Measurements from ENCODE around the gene IQGAP3.

IQGAP3 gene

DNA sequence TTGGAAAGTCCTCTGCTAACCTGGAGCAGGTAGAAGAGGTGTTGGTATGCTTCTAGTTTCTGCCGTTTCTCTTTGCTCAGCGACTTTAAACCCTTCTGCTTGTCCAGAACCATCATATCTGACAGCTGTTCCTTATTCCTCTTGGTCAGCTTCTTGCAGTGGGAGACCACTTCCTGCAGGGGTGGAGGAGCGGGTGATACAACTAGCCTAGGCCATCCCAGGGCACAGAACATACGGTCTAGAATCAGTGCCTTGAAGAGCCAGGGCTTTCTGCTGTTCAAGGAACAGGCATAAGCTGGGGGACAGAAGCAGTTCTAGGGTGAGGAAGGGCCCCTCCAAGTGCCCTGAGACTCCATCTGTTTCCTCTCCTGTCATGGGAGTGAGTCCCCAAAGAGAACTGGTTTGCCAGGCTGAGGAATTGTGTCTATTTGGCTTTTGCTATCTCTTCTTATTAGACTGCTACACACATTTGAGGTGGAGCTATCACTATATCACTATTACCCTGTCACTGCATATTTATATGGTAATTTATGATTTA lies 32.5 kb downstream of the IQGAP3 start:
- no peaks in the 10 kb centered on the region for H3K27me3 ChIP-seq (ENCODE audit: control insufficient read depth, insufficient read depth, low read length)
- H3K4me1 ChIP-seq (ENCODE audit: control insufficient read depth, insufficient read depth, low read length), result no peaks in the 10 kb centered on the region
- no peaks in the 10 kb centered on the region for H3K9me3 ChIP-seq (ENCODE audit: control insufficient read depth, insufficient read depth, low read length)
- H3K9ac ChIP-seq (ENCODE audit: low read depth, low read length), result no peak overlapping the region
- peaks cover 77% of the 10 kb centered on the region for H3K36me3 ChIP-seq (ENCODE audit: control insufficient read depth, insufficient read depth, low read length)
- no peak overlapping the region for H3K27ac ChIP-seq (ENCODE audit: low read depth, low read length)
- H3K4me3 ChIP-seq (ENCODE audit: low read depth, low read length), result no peak overlapping the region

DNA sequence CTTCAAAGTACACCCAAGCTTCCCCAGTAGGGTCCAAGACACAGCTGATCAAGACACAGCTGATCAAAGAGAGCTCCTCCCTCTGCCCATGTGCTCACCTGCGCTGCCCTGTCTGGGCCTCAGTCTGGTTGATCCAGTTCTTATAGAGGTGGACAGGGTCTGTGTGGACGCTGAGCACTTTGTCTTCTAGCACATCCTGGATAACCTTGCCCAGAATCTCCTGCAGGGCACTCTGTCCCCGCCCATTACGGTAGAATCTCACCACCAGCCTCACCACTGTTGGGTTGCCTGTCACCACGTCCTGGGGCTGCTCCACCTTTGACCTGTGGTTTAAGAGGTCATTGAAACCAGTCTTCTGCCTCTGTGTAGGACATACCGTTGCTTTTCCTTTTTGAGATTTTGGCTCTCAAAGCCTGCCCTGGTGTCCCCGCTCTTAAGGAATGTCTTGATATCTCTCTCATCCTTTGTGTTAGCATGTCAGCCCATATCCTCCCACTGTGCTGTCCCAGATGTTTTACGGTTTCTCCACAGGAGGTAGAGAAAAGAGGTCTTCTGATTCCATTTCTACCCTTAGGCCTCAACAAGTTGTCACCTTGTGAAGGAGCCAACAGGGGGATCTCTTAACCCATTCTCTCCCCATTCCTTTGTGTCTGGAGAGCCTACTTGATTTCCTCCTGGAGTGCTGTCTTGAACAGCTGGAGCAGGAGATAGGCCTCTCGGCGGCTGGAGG lies 33.5 kb downstream of the IQGAP3 start:
- Histone ChIP-seq H3K27me3 (ENCODE audit: control insufficient read depth, insufficient read depth, low read length) (no peaks in the 10 kb centered on the region), H3K27ac (ENCODE audit: low read depth, low read length) (no peak overlapping the region), H3K4me3 (ENCODE audit: low read depth, low read length) (no peak overlapping the region), H3K9ac (ENCODE audit: low read depth, low read length) (no peak overlapping the region), H3K9me3 (ENCODE audit: control insufficient read depth, insufficient read depth, low read length) (no peaks in the 10 kb centered on the region), H3K4me1 (ENCODE audit: control insufficient read depth, insufficient read depth, low read length) (no peaks in the 10 kb centered on the region), H3K36me3 (ENCODE audit: control insufficient read depth, insufficient read depth, low read length) (peaks cover 87% of the 10 kb centered on the region)

DNA sequence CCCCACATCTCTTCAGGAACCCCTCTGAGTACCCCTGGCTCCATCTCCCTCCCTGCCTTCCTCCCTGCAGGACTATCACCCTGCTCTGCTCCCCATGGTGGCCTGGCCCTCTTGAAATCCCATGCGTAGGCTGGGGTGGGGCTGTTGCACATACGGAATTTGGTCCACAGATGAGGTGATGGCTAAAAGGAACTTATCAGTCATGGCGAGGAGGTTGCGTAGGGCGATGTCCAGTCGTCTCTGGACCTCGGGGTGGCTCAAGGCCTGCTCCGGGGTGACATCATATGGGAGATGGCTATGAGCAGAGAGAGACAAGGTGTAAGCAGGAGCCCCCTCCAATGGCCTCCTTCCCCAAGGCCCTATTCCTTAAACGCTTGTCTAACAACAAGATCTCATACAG lies 35.3 kb downstream of the IQGAP3 start:
- no peak overlapping the region for H3K4me3 ChIP-seq (ENCODE audit: low read depth, low read length)
- H3K4me1 ChIP-seq (ENCODE audit: control insufficient read depth, insufficient read depth, low read length), result no peaks in the 10 kb centered on the region
- no peaks in the 10 kb centered on the region for H3K27me3 ChIP-seq (ENCODE audit: control insufficient read depth, insufficient read depth, low read length)
- no peak overlapping the region for H3K27ac ChIP-seq (ENCODE audit: low read depth, low read length)
- H3K9me3 ChIP-seq (ENCODE audit: control insufficient read depth, insufficient read depth, low read length), result no peaks in the 10 kb centered on the region
- no peak overlapping the region for H3K9ac ChIP-seq (ENCODE audit: low read depth, low read length)
- peaks cover 93% of the 10 kb centered on the region for H3K36me3 ChIP-seq (ENCODE audit: control insufficient read depth, insufficient read depth, low read length)

DNA sequence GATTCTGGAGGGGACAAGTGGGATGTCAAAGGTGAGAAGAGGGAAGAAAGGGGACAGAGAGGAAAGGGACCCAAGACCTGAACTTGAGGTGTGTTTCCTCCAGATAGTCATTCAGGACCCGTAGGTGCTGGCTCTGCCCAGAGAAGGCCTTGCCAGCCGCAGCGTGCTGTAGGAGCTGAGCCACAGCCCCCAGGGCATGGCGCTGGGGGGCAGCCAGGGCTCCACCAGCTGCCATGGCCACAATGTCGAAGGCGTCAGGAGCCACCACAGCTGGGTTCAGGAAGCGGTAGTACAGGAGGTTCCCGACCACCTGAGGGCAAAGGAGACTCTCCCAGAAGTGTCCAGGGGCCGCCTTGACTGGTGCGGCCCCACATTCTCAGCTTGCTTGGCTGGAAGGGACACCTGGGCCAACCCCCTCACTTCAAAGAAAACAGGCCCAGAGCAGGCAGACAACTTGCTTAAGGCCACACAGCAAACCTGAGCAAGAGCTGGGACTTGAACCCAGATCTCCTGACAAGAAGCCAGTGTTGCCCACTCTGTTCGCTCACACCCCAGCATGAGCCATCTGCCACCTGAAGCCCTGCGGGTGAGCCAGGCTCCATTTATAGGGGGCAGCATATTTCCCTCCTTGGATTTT lies 37.8 kb downstream of the IQGAP3 start:
- H3K9me3 ChIP-seq (ENCODE audit: control insufficient read depth, insufficient read depth, low read length), result no peaks in the 10 kb centered on the region
- no peaks in the 10 kb centered on the region for H3K4me1 ChIP-seq (ENCODE audit: control insufficient read depth, insufficient read depth, low read length)
- peaks cover 89% of the 10 kb centered on the region for H3K36me3 ChIP-seq (ENCODE audit: control insufficient read depth, insufficient read depth, low read length)
- no peak overlapping the region for H3K9ac ChIP-seq (ENCODE audit: low read depth, low read length)
- no peak overlapping the region for H3K4me3 ChIP-seq (ENCODE audit: low read depth, low read length)
- no peaks in the 10 kb centered on the region for H3K27me3 ChIP-seq (ENCODE audit: control insufficient read depth, insufficient read depth, low read length)
- H3K27ac ChIP-seq (ENCODE audit: low read depth, low read length), result no peak overlapping the region

DNA sequence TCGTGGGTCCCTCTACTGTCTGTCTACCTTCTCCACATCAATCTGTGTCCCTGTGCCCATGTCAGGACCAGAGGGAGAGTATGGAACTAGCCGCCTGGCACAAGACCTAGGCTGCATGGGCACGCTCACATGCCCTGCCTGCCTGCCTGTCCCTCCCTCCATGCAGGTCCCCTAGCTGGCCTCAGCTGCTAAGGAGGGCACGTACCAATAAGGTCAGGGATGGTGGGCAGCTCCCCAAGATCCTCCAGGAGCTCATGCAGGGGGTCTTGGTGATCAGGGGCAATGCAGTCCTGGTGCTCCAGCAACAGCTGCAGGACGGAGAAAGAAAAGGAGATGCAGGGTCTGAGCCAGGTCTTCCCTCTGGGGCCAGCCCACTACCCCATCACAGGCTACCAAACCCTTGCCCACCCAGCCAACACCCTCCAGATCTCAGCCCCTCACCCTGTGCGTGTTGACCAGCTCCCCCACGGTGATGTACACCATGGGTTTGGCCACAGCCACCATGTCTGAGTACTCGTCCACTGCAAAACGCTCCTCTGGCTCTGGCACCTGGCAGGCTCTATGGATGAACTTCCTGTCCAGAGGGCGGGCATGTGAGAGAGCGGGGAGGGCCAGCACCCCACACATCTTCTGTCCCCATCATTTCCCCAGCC lies 38.7 kb downstream of the IQGAP3 start:
- Histone ChIP-seq H3K36me3 (ENCODE audit: control insufficient read depth, insufficient read depth, low read length) (peaks cover 87% of the 10 kb centered on the region), H3K4me1 (ENCODE audit: control insufficient read depth, insufficient read depth, low read length) (no peaks in the 10 kb centered on the region), H3K27ac (ENCODE audit: low read depth, low read length) (no peak overlapping the region), H3K27me3 (ENCODE audit: control insufficient read depth, insufficient read depth, low read length) (no peaks in the 10 kb centered on the region), H3K9me3 (ENCODE audit: control insufficient read depth, insufficient read depth, low read length) (no peaks in the 10 kb centered on the region), H3K4me3 (ENCODE audit: low read depth, low read length) (no peak overlapping the region), H3K9ac (ENCODE audit: low read depth, low read length) (no peak overlapping the region)

DNA sequence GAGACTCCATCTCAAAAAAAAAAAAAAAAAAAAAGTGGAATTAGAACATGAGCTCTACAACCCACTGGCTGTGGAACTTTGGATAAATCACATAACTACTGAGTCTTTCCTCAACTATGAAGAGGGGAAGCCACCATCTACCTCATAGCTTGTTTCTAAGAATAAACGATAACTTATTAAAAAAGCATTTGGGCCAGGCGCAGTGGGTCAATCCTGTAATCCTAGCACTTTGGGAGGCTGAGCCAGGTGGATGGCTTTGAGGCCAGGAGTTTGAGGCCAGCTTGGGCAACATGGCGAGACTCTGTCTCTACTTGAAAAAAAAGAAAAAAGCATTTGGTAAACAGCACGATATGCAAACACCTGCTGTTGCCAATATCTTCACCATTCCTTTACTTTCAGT lies 40.0 kb downstream of the IQGAP3 start:
- H3K4me1 ChIP-seq (ENCODE audit: control insufficient read depth, insufficient read depth, low read length), result no peaks in the 10 kb centered on the region
- H3K9ac ChIP-seq (ENCODE audit: low read depth, low read length), result no peak overlapping the region
- H3K27ac ChIP-seq (ENCODE audit: low read depth, low read length), result no peak overlapping the region
- H3K9me3 ChIP-seq (ENCODE audit: control insufficient read depth, insufficient read depth, low read length), result no peaks in the 10 kb centered on the region
- H3K36me3 ChIP-seq (ENCODE audit: control insufficient read depth, insufficient read depth, low read length), result peaks cover 93% of the 10 kb centered on the region
- no peaks in the 10 kb centered on the region for H3K27me3 ChIP-seq (ENCODE audit: control insufficient read depth, insufficient read depth, low read length)
- H3K4me3 ChIP-seq (ENCODE audit: low read depth, low read length), result no peak overlapping the region

DNA sequence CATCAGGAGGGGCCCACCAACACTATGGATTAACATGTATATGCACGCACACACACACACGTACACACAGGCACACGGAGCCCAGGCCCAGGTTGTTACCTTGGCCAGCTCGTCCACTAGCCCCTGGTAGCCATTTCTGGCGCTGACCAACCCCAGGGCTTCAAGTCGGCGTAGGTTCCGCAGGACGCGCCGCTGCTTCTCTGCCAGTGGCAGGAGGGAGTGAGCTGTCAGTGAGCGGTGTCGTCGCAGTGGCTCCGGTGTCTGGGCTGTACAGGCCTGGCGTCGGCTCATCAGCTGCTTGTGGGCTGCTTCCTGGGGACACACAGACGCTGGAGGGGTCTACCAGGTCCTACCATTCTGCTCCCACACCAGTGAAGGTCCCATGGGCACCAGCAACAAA lies 42.4 kb downstream of the IQGAP3 start:
- no peaks in the 10 kb centered on the region for H3K27me3 ChIP-seq (ENCODE audit: control insufficient read depth, insufficient read depth, low read length)
- H3K27ac ChIP-seq (ENCODE audit: low read depth, low read length), result no peak overlapping the region
- H3K4me3 ChIP-seq (ENCODE audit: low read depth, low read length), result no peak overlapping the region
- no peaks in the 10 kb centered on the region for H3K9me3 ChIP-seq (ENCODE audit: control insufficient read depth, insufficient read depth, low read length)
- peaks cover 10% of the 10 kb centered on the region for H3K4me1 ChIP-seq (ENCODE audit: control insufficient read depth, insufficient read depth, low read length)
- no peak overlapping the region for H3K9ac ChIP-seq (ENCODE audit: low read depth, low read length)
- peaks cover 83% of the 10 kb centered on the region for H3K36me3 ChIP-seq (ENCODE audit: control insufficient read depth, insufficient read depth, low read length)

DNA sequence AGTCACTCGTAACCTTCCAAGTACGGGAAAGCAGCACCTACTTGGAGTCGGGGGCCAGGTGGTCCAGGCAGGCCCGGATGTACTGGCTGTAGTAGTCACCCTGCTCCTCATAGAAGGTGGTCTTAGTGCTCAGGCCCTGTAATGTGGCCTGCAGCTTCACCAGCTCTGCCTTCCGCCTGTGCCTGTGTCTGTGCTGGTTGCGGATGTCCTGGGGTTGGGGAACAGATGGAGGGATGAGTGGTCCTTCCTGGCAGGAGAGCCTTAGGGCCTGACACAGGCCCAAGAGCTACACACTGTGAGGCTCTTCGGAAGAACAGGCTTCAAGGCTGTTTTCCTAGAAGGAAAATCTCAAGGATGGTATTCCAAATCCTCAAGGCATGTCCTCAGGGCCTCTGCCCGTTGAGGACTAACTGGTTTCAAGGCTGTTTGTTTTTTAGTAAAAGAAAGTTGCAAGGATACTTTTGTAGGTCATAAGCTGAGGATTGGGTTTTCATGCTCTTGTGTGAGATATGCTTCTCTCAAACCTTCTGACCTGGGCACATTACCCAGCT lies 43.4 kb downstream of the IQGAP3 start:
- no peak overlapping the region for H3K27ac ChIP-seq (ENCODE audit: low read depth, low read length)
- no peaks in the 10 kb centered on the region for H3K9me3 ChIP-seq (ENCODE audit: control insufficient read depth, insufficient read depth, low read length)
- no peaks in the 10 kb centered on the region for H3K27me3 ChIP-seq (ENCODE audit: control insufficient read depth, insufficient read depth, low read length)
- H3K4me1 ChIP-seq (ENCODE audit: control insufficient read depth, insufficient read depth, low read length), result peaks cover 10% of the 10 kb centered on the region
- H3K36me3 ChIP-seq (ENCODE audit: control insufficient read depth, insufficient read depth, low read length), result peaks cover 80% of the 10 kb centered on the region
- no peak overlapping the region for H3K4me3 ChIP-seq (ENCODE audit: low read depth, low read length)
- H3K9ac ChIP-seq (ENCODE audit: low read depth, low read length), result no peak overlapping the region

DNA sequence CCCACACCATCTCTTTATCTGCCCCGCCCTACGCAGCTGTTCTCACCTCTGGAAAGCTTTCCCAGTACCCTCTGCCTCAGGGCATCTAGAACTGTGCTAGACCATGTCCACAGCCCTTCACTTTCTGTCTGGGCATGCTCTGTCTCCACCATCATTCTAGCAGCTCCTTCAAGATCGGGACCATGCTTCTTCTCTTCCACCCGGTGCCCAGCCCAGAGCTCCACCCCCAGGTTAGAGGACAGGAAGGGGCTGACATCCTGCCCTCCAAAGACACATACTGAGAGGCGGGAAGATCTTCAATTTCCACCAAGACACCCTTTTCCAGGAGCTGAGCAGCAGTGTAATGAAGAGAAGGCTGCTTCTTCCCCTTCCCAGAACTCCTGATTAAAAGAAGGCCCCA lies 44.1 kb downstream of the IQGAP3 start:
- H3K4me1 ChIP-seq (ENCODE audit: control insufficient read depth, insufficient read depth, low read length), result peaks cover 10% of the 10 kb centered on the region
- H3K4me3 ChIP-seq (ENCODE audit: low read depth, low read length), result no peak overlapping the region
- no peaks in the 10 kb centered on the region for H3K9me3 ChIP-seq (ENCODE audit: control insufficient read depth, insufficient read depth, low read length)
- H3K9ac ChIP-seq (ENCODE audit: low read depth, low read length), result no peak overlapping the region
- peaks cover 72% of the 10 kb centered on the region for H3K36me3 ChIP-seq (ENCODE audit: control insufficient read depth, insufficient read depth, low read length)
- H3K27ac ChIP-seq (ENCODE audit: low read depth, low read length), result no peak overlapping the region
- H3K27me3 ChIP-seq (ENCODE audit: control insufficient read depth, insufficient read depth, low read length), result no peaks in the 10 kb centered on the region

DNA sequence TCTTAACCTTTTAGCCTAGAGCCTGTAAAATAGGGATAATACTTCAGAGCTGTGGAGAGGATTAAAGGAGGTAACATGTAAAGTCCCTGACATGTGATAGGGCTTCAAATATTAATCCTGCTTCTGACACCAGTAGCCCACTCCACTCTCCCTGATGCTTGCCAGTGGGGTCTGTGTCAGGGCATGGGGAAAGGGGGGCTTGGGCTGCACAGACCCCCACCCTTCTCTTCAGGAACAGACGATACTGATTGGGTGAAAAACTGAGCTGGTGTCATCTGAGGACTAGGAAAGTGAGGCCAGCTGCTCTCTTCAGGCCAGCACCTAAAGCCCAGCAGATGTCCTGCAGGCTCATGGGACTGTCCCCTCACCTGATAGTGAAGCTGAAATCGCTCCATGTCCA lies 44.8 kb downstream of the IQGAP3 start:
- Histone ChIP-seq H3K27ac (ENCODE audit: low read depth, low read length) (no peak overlapping the region), H3K9ac (ENCODE audit: low read depth, low read length) (no peak overlapping the region), H3K4me3 (ENCODE audit: low read depth, low read length) (no peak overlapping the region), H3K4me1 (ENCODE audit: control insufficient read depth, insufficient read depth, low read length) (peaks cover 10% of the 10 kb centered on the region), H3K36me3 (ENCODE audit: control insufficient read depth, insufficient read depth, low read length) (peaks cover 66% of the 10 kb centered on the region), H3K27me3 (ENCODE audit: control insufficient read depth, insufficient read depth, low read length) (no peaks in the 10 kb centered on the region), H3K9me3 (ENCODE audit: control insufficient read depth, insufficient read depth, low read length) (no peaks in the 10 kb centered on the region)

Data from HUES48 (cell line).